ENCODE data around the gene TSPAN17. TPM values are rescaled to one million over a fixed set of nuclear protein-coding genes. Genes with fewer than 3 reads are reported as not detected.

Gene TSPAN17
- total and polyA plus RNA-seq, 5 donors, result 15.8 to 23.7 (median 18.6) TPM

GRCh38 chr5:176682016-176682531 lies 34.8 kb downstream of the TSPAN17 start:
- 67% methylated on average over 6 of the region's 6 CpGs for WGBS
- Histone ChIP-seq H3K4me3 (ENCODE audit: low read length) (no peak overlapping the region), H3K9me3 (ENCODE audit: control insufficient read depth, low read length) (no peaks in the 10 kb centered on the region), H3K27me3 (ENCODE audit: control insufficient read depth, insufficient read depth) (no peaks in the 10 kb centered on the region), H3K27ac (ENCODE audit: low read length) (no peak overlapping the region), H3K4me1 (ENCODE audit: control insufficient read depth, insufficient read depth, low read length) (peaks cover 14% of the 10 kb centered on the region)
- ATAC-seq (no peak), DNase-seq (no peak)
- intact Hi-C loops (cut with DNase I), result no loop called here

GRCh38 chr5:176685010-176685409 lies 37.7 kb downstream of the TSPAN17 start:
- Histone ChIP-seq H3K4me3 (ENCODE audit: low read length) (no peak overlapping the region), H3K27me3 (ENCODE audit: control insufficient read depth, insufficient read depth) (no peaks in the 10 kb centered on the region), H3K4me1 (ENCODE audit: control insufficient read depth, insufficient read depth, low read length) (no peaks in the 10 kb centered on the region), H3K27ac (ENCODE audit: low read length) (no peak overlapping the region), H3K9me3 (ENCODE audit: control insufficient read depth, low read length) (no peaks in the 10 kb centered on the region)
- no peak for ATAC-seq
- intact Hi-C loops (cut with DNase I), result no loop called here
- no peak for DNase-seq

GRCh38 chr5:176687247-176687646 lies 40.0 kb downstream of the TSPAN17 start:
- H3K9me3 ChIP-seq (ENCODE audit: control insufficient read depth, low read length), result no peaks in the 10 kb centered on the region
- 84% methylated on average over 10 of the region's 10 CpGs for WGBS
- H3K27me3 ChIP-seq (ENCODE audit: control insufficient read depth, insufficient read depth), result no peaks in the 10 kb centered on the region
- H3K4me3 ChIP-seq (ENCODE audit: low read length), result no peak overlapping the region
- intact Hi-C loops (cut with DNase I), result no loop called here
- DNase-seq, result peak in 1 of 3 donors; percentile 24
- H3K4me1 ChIP-seq (ENCODE audit: control insufficient read depth, insufficient read depth, low read length), result no peaks in the 10 kb centered on the region
- no peak overlapping the region for H3K27ac ChIP-seq (ENCODE audit: low read length)
- ATAC-seq, result no peak

- no peaks in the 10 kb centered on the region for H3K27me3 ChIP-seq (ENCODE audit: control insufficient read depth, insufficient read depth)
- DNase-seq, result no peak
- no peaks in the 10 kb centered on the region for H3K9me3 ChIP-seq (ENCODE audit: control insufficient read depth, low read length)
- no peak overlapping the region for H3K4me3 ChIP-seq (ENCODE audit: low read length)
- ATAC-seq, result no peak
- no peaks in the 10 kb centered on the region for H3K4me1 ChIP-seq (ENCODE audit: control insufficient read depth, insufficient read depth, low read length)
- 95% methylated on average over 5 of the region's 5 CpGs for WGBS
- intact Hi-C loops (cut with DNase I), result no loop called here
- H3K27ac ChIP-seq (ENCODE audit: low read length), result no peak overlapping the region
Measured at GRCh38 chr5:176687881-176688280, 40.6 kb downstream of the TSPAN17 start.

GRCh38 chr5:176690911-176691310 lies 43.6 kb downstream of the TSPAN17 start:
- DNase-seq (no peak), ATAC-seq (no peak)
- intact Hi-C loops (cut with DNase I), result no loop called here
- Histone ChIP-seq H3K9me3 (ENCODE audit: control insufficient read depth, low read length) (no peaks in the 10 kb centered on the region), H3K27me3 (ENCODE audit: control insufficient read depth, insufficient read depth) (no peaks in the 10 kb centered on the region), H3K4me3 (ENCODE audit: low read length) (no peak overlapping the region), H3K4me1 (ENCODE audit: control insufficient read depth, insufficient read depth, low read length) (no peaks in the 10 kb centered on the region), H3K27ac (ENCODE audit: low read length) (no peak overlapping the region)
- WGBS, result 90% methylated on average over 7 of the region's 7 CpGs

GRCh38 chr5:176691524-176691923 lies 44.2 kb downstream of the TSPAN17 start:
- H3K4me1 ChIP-seq (ENCODE audit: control insufficient read depth, insufficient read depth, low read length), result no peaks in the 10 kb centered on the region
- ATAC-seq (no peak), DNase-seq (no peak)
- no peak overlapping the region for H3K27ac ChIP-seq (ENCODE audit: low read length)
- intact Hi-C loops (cut with DNase I), result no loop called here
- H3K4me3 ChIP-seq (ENCODE audit: low read length), result no peak overlapping the region
- no peaks in the 10 kb centered on the region for H3K9me3 ChIP-seq (ENCODE audit: control insufficient read depth, low read length)
- H3K27me3 ChIP-seq (ENCODE audit: control insufficient read depth, insufficient read depth), result no peaks in the 10 kb centered on the region
- WGBS, result 97% methylated on average over 1 of the region's 1 CpG

GRCh38 chr5:176692326-176692725 lies 45.0 kb downstream of the TSPAN17 start:
- Histone ChIP-seq H3K27ac (ENCODE audit: low read length) (no peak overlapping the region), H3K27me3 (ENCODE audit: control insufficient read depth, insufficient read depth) (no peaks in the 10 kb centered on the region), H3K9me3 (ENCODE audit: control insufficient read depth, low read length) (no peaks in the 10 kb centered on the region), H3K4me3 (ENCODE audit: low read length) (no peak overlapping the region), H3K4me1 (ENCODE audit: control insufficient read depth, insufficient read depth, low read length) (no peaks in the 10 kb centered on the region)
- intact Hi-C loops (cut with DNase I), result no loop called here
- ATAC-seq, result no peak
- 75% methylated on average over 5 of the region's 5 CpGs for WGBS
- DNase-seq, result no peak

GRCh38 chr5:176692839-176693476 lies 45.7 kb downstream of the TSPAN17 start:
- DNase-seq, result no peak
- no peak overlapping the region for H3K27ac ChIP-seq (ENCODE audit: low read length)
- no peaks in the 10 kb centered on the region for H3K9me3 ChIP-seq (ENCODE audit: control insufficient read depth, low read length)
- no peaks in the 10 kb centered on the region for H3K27me3 ChIP-seq (ENCODE audit: control insufficient read depth, insufficient read depth)
- H3K4me1 ChIP-seq (ENCODE audit: control insufficient read depth, insufficient read depth, low read length), result no peaks in the 10 kb centered on the region
- 20% methylated on average over 13 of the region's 13 CpGs for WGBS
- intact Hi-C loops (cut with DNase I), result no loop called here
- no peak overlapping the region for H3K4me3 ChIP-seq (ENCODE audit: low read length)
- no peak for ATAC-seq

- intact Hi-C loops (cut with DNase I), result no loop called here
- no peaks in the 10 kb centered on the region for H3K9me3 ChIP-seq (ENCODE audit: control insufficient read depth, low read length)
- H3K27me3 ChIP-seq (ENCODE audit: control insufficient read depth, insufficient read depth), result no peaks in the 10 kb centered on the region
- no peaks in the 10 kb centered on the region for H3K4me1 ChIP-seq (ENCODE audit: control insufficient read depth, insufficient read depth, low read length)
- H3K27ac ChIP-seq (ENCODE audit: low read length), result no peak overlapping the region
- DNase-seq, result no peak
- no peak overlapping the region for H3K4me3 ChIP-seq (ENCODE audit: low read length)
- WGBS, result 43% methylated on average over 13 of the region's 13 CpGs
- no peak for ATAC-seq
Measured at GRCh38 chr5:176693477-176693851, 46.2 kb downstream of the TSPAN17 start.

GRCh38 chr5:176694146-176694545 lies 46.9 kb downstream of the TSPAN17 start:
- ATAC-seq (no peak), DNase-seq (no peak)
- Histone ChIP-seq H3K27ac (ENCODE audit: low read length) (no peak overlapping the region), H3K9me3 (ENCODE audit: control insufficient read depth, low read length) (no peaks in the 10 kb centered on the region), H3K4me1 (ENCODE audit: control insufficient read depth, insufficient read depth, low read length) (no peaks in the 10 kb centered on the region), H3K4me3 (ENCODE audit: low read length) (no peak overlapping the region), H3K27me3 (ENCODE audit: control insufficient read depth, insufficient read depth) (no peaks in the 10 kb centered on the region)
- intact Hi-C loops (cut with DNase I), result no loop called here
- 86% methylated on average over 10 of the region's 10 CpGs for WGBS

GRCh38 chr5:176694631-176695030 lies 47.3 kb downstream of the TSPAN17 start:
- Histone ChIP-seq H3K4me3 (ENCODE audit: low read length) (no peak overlapping the region), H3K4me1 (ENCODE audit: control insufficient read depth, insufficient read depth, low read length) (no peaks in the 10 kb centered on the region), H3K9me3 (ENCODE audit: control insufficient read depth, low read length) (no peaks in the 10 kb centered on the region), H3K27ac (ENCODE audit: low read length) (no peak overlapping the region), H3K27me3 (ENCODE audit: control insufficient read depth, insufficient read depth) (no peaks in the 10 kb centered on the region)
- intact Hi-C loops (cut with DNase I), result no loop called here
- 76% methylated on average over 9 of the region's 9 CpGs for WGBS
- ATAC-seq (no peak), DNase-seq (peak in 1 of 3 donors; percentile 24)

GRCh38 chr5:176695073-176695472 lies 47.8 kb downstream of the TSPAN17 start:
- Histone ChIP-seq H3K9me3 (ENCODE audit: control insufficient read depth, low read length) (no peaks in the 10 kb centered on the region), H3K4me3 (ENCODE audit: low read length) (no peak overlapping the region), H3K27ac (ENCODE audit: low read length) (no peak overlapping the region), H3K4me1 (ENCODE audit: control insufficient read depth, insufficient read depth, low read length) (no peaks in the 10 kb centered on the region), H3K27me3 (ENCODE audit: control insufficient read depth, insufficient read depth) (no peaks in the 10 kb centered on the region)
- intact Hi-C loops (cut with DNase I), result no loop called here
- ATAC-seq, result peak; percentile 76 to 77
- 53% methylated on average over 8 of the region's 8 CpGs for WGBS
- DNase-seq, result peak in 1 of 3 donors; percentile 36

Data from right cardiac atrium (tissue), 5 donors.